ENCODE data around the gene CEACAM3.

Gene CEACAM3

DNA sequence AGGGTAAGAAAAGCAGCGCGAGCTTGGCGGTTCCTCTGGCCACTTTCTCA, 48.4 kb downstream of the CEACAM3 start, which contains the start of gene DMRTC2:
TSS of gene DMRTC2 (plus strand) at position 42 of the 50 bp plus-strand sequence. CDS start 2,387 bp downstream, outside the sequence.
- TF ChIP-seq SNAI2 (CRISPR knock-in tag; IDR thresholded peaks at IDR 0.05), result no peak
- no peak for TF ChIP-seq ZFP3 (CRISPR knock-in tag; IDR thresholded peaks at IDR 0.05)
- no peak for TF ChIP-seq OSR1 (CRISPR knock-in tag; IDR thresholded peaks at IDR 0.05)
- no peak for TF ChIP-seq TCF4 (CRISPR knock-in tag; IDR thresholded peaks at IDR 0.05; ENCODE audit: borderline replicate concordance)
- TF ChIP-seq PPARA (CRISPR knock-in tag; IDR thresholded peaks at IDR 0.05; ENCODE audit: borderline replicate concordance), result no peak
- no peak for ATAC-seq

DNA sequence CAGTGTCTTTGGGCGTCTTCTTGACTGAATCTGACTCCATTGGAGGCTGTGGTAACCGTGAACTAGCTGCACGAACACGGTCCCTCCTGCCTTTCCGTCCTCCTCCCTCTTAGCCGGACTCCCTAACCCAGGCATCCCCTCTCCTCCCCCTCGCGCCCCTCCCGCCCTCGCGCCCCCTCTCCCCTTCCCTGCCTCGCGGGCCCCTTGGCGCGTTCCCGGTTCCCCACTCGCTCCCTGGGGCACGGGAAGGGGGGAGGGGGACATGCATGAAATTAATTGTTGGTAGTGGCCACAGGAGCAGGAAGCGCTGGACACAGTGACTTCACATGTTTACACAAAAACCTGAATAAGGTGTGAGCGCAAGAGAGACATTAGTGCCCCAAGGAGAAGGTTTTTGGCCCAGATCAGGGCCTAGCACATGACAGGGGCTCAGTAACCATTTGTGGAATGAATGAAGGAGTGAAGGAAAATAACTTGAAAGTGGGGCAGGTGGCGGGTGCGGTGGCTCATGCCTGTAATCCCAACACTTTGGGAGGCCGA, 48.7 kb downstream of the CEACAM3 start:
- no peak for ATAC-seq
- TF ChIP-seq RARB (CRISPR knock-in tag; IDR thresholded peaks at IDR 0.05) (no peak), OSR1 (CRISPR knock-in tag; IDR thresholded peaks at IDR 0.05) (no peak), CSDC2 (CRISPR knock-in tag; IDR thresholded peaks at IDR 0.05) (no peak), ZFP30 (CRISPR knock-in tag; IDR thresholded peaks at IDR 0.05) (no peak), TOX (CRISPR knock-in tag; IDR thresholded peaks at IDR 0.05; ENCODE audit: borderline replicate concordance) (no peak), PPARA (CRISPR knock-in tag; IDR thresholded peaks at IDR 0.05; ENCODE audit: borderline replicate concordance) (no peak), ZNF8 (CRISPR knock-in tag; IDR thresholded peaks at IDR 0.05) (no peak), GLIS3 (CRISPR knock-in tag; IDR thresholded peaks at IDR 0.05) (no peak), ZC3H10 (CRISPR knock-in tag; IDR thresholded peaks at IDR 0.05) (no peak), ZNF565 (CRISPR knock-in tag; conservative IDR thresholded peaks at IDR 0.05; ENCODE audit: low read depth) (no peak), ZFP3 (CRISPR knock-in tag; IDR thresholded peaks at IDR 0.05) (no peak), BACH2 (CRISPR knock-in tag; IDR thresholded peaks at IDR 0.05; ENCODE audit: borderline replicate concordance) (no peak), ISL1 (CRISPR knock-in tag; IDR thresholded peaks at IDR 0.05) (no peak)
- TF ChIP-seq, protein P1, sequence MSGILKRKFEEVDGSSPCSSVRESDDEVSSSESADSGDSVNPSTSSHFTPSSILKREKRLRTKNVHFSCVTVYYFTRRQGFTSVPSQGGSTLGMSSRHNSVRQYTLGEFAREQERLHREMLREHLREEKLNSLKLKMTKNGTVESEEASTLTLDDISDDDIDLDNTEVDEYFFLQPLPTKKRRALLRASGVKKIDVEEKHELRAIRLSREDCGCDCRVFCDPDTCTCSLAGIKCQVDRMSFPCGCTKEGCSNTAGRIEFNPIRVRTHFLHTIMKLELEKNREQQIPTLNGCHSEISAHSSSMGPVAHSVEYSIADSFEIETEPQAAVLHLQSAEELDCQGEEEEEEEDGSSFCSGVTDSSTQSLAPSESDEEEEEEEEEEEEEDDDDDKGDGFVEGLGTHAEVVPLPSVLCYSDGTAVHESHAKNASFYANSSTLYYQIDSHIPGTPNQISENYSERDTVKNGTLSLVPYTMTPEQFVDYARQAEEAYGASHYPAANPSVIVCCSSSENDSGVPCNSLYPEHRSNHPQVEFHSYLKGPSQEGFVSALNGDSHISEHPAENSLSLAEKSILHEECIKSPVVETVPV (CRISPR knock-in tag; IDR thresholded peaks at IDR 0.05), result no peak
- TF ChIP-seq, protein P2, sequence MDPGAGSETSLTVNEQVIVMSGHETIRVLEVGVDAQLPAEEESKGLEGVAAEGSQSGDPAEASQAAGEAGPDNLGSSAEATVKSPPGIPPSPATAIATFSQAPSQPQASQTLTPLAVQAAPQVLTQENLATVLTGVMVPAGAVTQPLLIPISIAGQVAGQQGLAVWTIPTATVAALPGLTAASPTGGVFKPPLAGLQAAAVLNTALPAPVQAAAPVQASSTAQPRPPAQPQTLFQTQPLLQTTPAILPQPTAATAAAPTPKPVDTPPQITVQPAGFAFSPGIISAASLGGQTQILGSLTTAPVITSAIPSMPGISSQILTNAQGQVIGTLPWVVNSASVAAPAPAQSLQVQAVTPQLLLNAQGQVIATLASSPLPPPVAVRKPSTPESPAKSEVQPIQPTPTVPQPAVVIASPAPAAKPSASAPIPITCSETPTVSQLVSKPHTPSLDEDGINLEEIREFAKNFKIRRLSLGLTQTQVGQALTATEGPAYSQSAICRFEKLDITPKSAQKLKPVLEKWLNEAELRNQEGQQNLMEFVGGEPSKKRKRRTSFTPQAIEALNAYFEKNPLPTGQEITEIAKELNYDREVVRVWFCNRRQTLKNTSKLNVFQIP (CRISPR knock-in tag; IDR thresholded peaks at IDR 0.05; ENCODE audit: borderline replicate concordance, low read depth), result no peak

DNA sequence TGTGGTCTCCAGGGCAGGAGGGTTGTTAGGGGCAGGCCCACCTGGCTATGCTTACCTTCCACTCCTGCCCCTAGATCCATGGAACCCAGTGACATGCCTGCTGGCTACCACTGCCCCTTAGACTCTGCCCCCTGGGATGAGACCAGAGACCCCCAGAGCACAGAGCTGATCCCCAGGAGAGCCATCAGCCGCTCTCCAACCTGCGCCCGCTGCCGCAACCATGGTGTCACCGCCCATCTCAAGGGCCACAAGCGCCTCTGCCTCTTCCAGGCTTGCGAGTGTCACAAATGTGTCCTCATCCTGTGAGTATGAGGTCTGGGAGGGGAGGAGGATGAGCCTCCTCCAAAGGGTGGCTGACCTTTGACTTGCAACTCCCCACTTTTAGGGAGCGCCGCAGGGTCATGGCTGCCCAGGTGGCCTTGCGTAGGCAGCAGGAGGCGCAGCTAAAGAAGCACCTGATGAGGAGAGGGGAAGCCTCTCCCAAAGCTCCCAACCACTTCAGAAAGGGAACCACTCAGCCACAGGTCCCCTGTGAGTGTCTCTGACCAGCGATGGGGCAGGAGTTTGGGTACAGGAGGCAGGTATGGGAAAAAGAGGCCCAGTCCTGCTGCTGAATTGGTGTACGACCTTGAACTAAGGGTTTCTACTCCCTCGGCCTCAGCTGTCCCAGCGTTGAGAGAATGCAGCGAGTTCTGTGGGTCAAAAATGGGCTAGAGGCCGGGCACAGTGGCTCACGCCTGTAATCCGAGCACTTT, 51.1 kb downstream of the CEACAM3 start:
- ATAC-seq, result no peak
- TF ChIP-seq ARNTL (CRISPR knock-in tag; IDR thresholded peaks at IDR 0.05; ENCODE audit: borderline replicate concordance, low read depth) (no peak), ZFP30 (CRISPR knock-in tag; IDR thresholded peaks at IDR 0.05) (no peak)

DNA sequence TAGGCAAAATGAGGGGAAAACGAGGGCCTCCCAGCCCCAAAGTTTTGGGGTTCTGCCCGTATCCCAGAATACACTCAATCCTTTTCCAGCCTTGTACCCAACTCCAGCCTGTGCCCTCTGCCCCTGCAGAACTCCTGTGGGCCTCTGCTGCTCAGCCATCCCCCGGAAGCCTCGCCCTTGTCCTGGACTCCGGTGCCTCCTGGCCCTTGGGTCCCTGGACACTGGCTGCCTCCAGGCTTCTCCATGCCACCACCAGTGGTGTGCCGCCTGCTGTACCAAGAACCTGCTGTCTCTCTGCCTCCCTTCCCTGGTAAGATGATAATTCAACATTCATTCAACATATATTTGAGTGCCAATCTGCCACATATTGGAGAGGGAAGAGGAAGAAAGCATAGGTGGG, 52.3 kb downstream of the CEACAM3 start:
- no peak for ATAC-seq
- TF ChIP-seq OSR1 (CRISPR knock-in tag; IDR thresholded peaks at IDR 0.05), result no peak

DNA sequence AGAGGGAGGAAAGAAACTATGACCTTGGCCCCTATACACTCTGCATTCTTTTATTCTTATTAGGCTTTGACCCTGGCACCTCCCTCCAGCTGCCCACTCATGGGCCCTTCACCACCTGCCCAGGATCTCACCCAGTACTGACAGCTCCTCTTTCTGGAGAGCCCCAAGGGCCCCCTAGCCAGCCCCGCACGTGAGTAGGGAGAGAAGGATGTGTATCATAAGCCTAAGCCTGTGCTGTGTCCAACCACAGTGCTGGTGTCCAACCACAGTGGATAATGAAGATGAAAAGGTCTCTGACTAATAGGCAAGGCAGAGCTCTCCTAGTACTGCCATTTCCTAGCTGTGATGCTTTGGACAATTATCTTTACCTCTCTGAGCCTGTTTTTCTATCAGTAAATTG, 52.7 kb downstream of the CEACAM3 start:
- ATAC-seq, result no peak

More for the DNA sequence above, 52.7 kb downstream of the CEACAM3 start:
- no peak for TF ChIP-seq BACH2 (CRISPR knock-in tag; IDR thresholded peaks at IDR 0.05; ENCODE audit: borderline replicate concordance)
- TF ChIP-seq ISL1 (CRISPR knock-in tag; IDR thresholded peaks at IDR 0.05), result no peak
- TF ChIP-seq ZNF70 (CRISPR knock-in tag; IDR thresholded peaks at IDR 0.05), result no peak
- TF ChIP-seq ZFP30 (CRISPR knock-in tag; IDR thresholded peaks at IDR 0.05), result no peak
- TF ChIP-seq, protein P2 (CRISPR knock-in tag; IDR thresholded peaks at IDR 0.05; ENCODE audit: borderline replicate concordance, low read depth), result no peak
- TF ChIP-seq, protein P1 (CRISPR knock-in tag; IDR thresholded peaks at IDR 0.05), result no peak
- TF ChIP-seq ZFP3 (CRISPR knock-in tag; IDR thresholded peaks at IDR 0.05), result no peak
- TF ChIP-seq RARB (CRISPR knock-in tag; IDR thresholded peaks at IDR 0.05), result no peak
- no peak for TF ChIP-seq TOX (CRISPR knock-in tag; IDR thresholded peaks at IDR 0.05; ENCODE audit: borderline replicate concordance)
